Endothelial cell of umbilical vein (primary cell): ENCODE data around the gene ADAM20. TPM values are rescaled to one million over a fixed set of nuclear protein-coding genes. Genes with fewer than 3 reads are reported as not detected.

ENCODE experiments used
- BruUV-seq: library from RNA; stranded (reverse); fragments of 400-500 nt; replicated peaks from 2 replicates; lab custom pipeline; 2021; lab: Mats Ljungman, UMichigan
- CTCF ChIA-PET: fragments of 300-600, 350-600 bp; sonication (Branson Sonifier 250); formaldehyde crosslinking; loops from one replicate; lab custom pipeline; 2021; ENCODE audit warnings: antibody characterized with exemption, inconsistent platforms; lab: Charles Lee
- POLR2A ChIA-PET: fragments of 300-600, 350-600 bp; sonication (Branson Sonifier 250); formaldehyde crosslinking; loops from one replicate; lab custom pipeline; 2021; ENCODE audit warnings: antibody characterized with exemption, inconsistent platforms; lab: Charles Lee
- DNase-seq: peaks from one replicate; pipeline ENCODE4 v3.0.0-alpha.2; 2011; ENCODE audit warnings: low read depth, low spot score
- FAIRE-seq: peaks from 2 replicates; lab custom pipeline; 2011; peaks lifted over from hg19 to GRCh38; lab: Jason Lieb, UNC
- H2AFZ ChIP-seq: 2 replicates; pipeline ENCODE4 v1.6.0; 2012; ENCODE audit warnings: low read depth, low read length, control low read depth, inconsistent platforms
- H3K27ac ChIP-seq: 2 replicates; pipeline ENCODE4 v1.5.1; 2011; ENCODE audit warnings: low read depth, mild to moderate bottlenecking, control low read depth, low read length, moderate library complexity; ENCODE audit not compliant: insufficient read depth
- H3K27me3 ChIP-seq, 2 experiments: 2 replicates each; pipeline versions ENCODE4 v1.6.0 to v1.6.1; 2011; ENCODE audit warnings: low read length in 2 of 2, mixed read lengths in 1 of 2; ENCODE audit not compliant: control insufficient read depth in 2 of 2, insufficient read depth in 2 of 2
- H3K36me3 ChIP-seq, 2 experiments: 2 replicates in 1 of 2; 3 replicates in 1 of 2; pipeline ENCODE4 v1.5.1; 2011; ENCODE audit warnings: low read length in 2 of 2, mild to moderate bottlenecking in 1 of 2, moderate library complexity in 1 of 2; ENCODE audit not compliant: control insufficient read depth in 2 of 2, insufficient read depth in 2 of 2; ENCODE audit errors: extremely low read depth in 1 of 2
- H3K4me1 ChIP-seq: 3 replicates; pipeline ENCODE4 v1.5.1; 2011; ENCODE audit warnings: mild to moderate bottlenecking, low read length; ENCODE audit not compliant: control insufficient read depth, insufficient read depth; ENCODE audit errors: extremely low read depth
- H3K4me2 ChIP-seq: 2 replicates; pipeline ENCODE4 v1.6.1; 2011; ENCODE audit warnings: low read length, control low read depth, mixed read lengths; ENCODE audit not compliant: insufficient read depth
- H3K4me3 ChIP-seq, 3 experiments: fragments of 200-600 bp in 1 of 3; sonication (generic), shearing (Covaris generic) in 1 of 3; replicated peaks in 1 of 3; 2 replicates each; pipeline ENCODE4 v1.5.1; 2011 to 2016; ENCODE audit warnings: control low read depth in 3 of 3, low read length in 3 of 3, mild to moderate bottlenecking in 2 of 3, inconsistent platforms in 1 of 3, low read depth in 1 of 3, moderate library complexity in 1 of 3; ENCODE audit not compliant: insufficient read depth in 1 of 3
- H3K79me2 ChIP-seq: 2 replicates; pipeline ENCODE4 v1.6.0; 2012; ENCODE audit warnings: low read length, inconsistent platforms; ENCODE audit not compliant: control insufficient read depth, insufficient read depth
- H3K9ac ChIP-seq: replicated peaks from 2 replicates; pipeline ENCODE3; 2011; ENCODE audit warnings: low read length, control low read depth; ENCODE audit not compliant: insufficient read depth; ENCODE audit errors: extremely low read depth
- H3K9me1 ChIP-seq: replicated peaks from 3 replicates; pipeline ENCODE4 v1.6.0; 2011; ENCODE audit warnings: mild to moderate bottlenecking, low read length; ENCODE audit not compliant: control insufficient read depth, insufficient read depth; ENCODE audit errors: extremely low read depth
- H3K9me3 ChIP-seq: replicated peaks from 2 replicates; pipeline ENCODE4 v1.5.1; 2012; ENCODE audit warnings: low read length, inconsistent platforms; ENCODE audit not compliant: control insufficient read depth, insufficient read depth
- H4K20me1 ChIP-seq: replicated peaks from 2 replicates; pipeline ENCODE3; 2011; ENCODE audit warnings: mild to moderate bottlenecking, low read length; ENCODE audit not compliant: control insufficient read depth, insufficient read depth; ENCODE audit errors: extremely low read depth
- EZH2 ChIP-seq: IDR thresholded peaks from 2 replicates; pipeline ENCODE4 v1.6.1; 2012; ENCODE audit warnings: borderline replicate concordance, low read depth, mild to moderate bottlenecking, moderate library complexity, low read length, inconsistent platforms; ENCODE audit not compliant: severe bottlenecking
- GATA2 ChIP-seq: IDR thresholded peaks from 2 replicates; pipeline ENCODE4 v1.7.0; 2011; ENCODE audit warnings: low read depth, mild to moderate bottlenecking, moderate library complexity, mixed read lengths, low read length; ENCODE audit not compliant: insufficient read length, insufficient read depth
- JUN ChIP-seq: IDR thresholded peaks from 2 replicates; pipeline ENCODE4 v1.6.1; 2011; ENCODE audit warnings: borderline replicate concordance, low read depth; ENCODE audit not compliant: insufficient read length, insufficient read depth
- POLR2A ChIP-seq: IDR thresholded peaks from 2 replicates; pipeline ENCODE4 v1.6.1; 2012; ENCODE audit warnings: low read depth, mild to moderate bottlenecking, control low read depth, low read length
- POLR2AphosphoS5 ChIP-seq: IDR thresholded peaks from 2 replicates; pipeline ENCODE4 v1.6.1; 2012; ENCODE audit warnings: low read depth, mild to moderate bottlenecking, control low read depth, low read length, moderate library complexity; ENCODE audit not compliant: insufficient read depth
- dilution Hi-C: fragments of 300-500 bp; cut with MboI; formaldehyde crosslinking; loops from one replicate; pipeline ENCODE4 v1.15.0; 2019; ENCODE audit warnings: low sequenced_read_pairs; ENCODE audit not compliant: extremely low pct_ligation_motif_present
- intact Hi-C: fragments of 100-400 bp; cut with micrococcal nuclease; formaldehyde crosslinking; loops from one replicate; pipeline ENCODE4 v1.10.0; 2022
- polyA plus RNA-seq, 4 experiments: library from polyadenylated mRNA; depleted of rRNA in 3 of 4; stranded (reverse) in 3 of 4; unstranded in 1 of 4; fragments of >200 nt; gene quantifications; 2 replicates each; pipeline versions ENCODE4 v1.2.1 to v1.2.3, GENCODE V29; 2011 to 2012; ENCODE audit warnings: missing spikeins in 1 of 4
- total RNA-seq: library from RNA; stranded (reverse); gene quantifications from 2 replicates; pipeline ENCODE4 v1.2.3, GENCODE V29; 2021
- TF ChIP-seq, protein P1 (sequence below): IDR thresholded peaks from 2 replicates; pipeline ENCODE4 v1.6.1; 2011; ENCODE audit not compliant: insufficient read depth, insufficient read length
- TF ChIP-seq, protein P2 (sequence below), 2 donors: IDR thresholded peaks; 1 replicate in 1 of 2; 2 replicates in 1 of 2; pipeline ENCODE4 v1.5.1; 2011; ENCODE audit warnings: low read length in 2 of 2, mild to moderate bottlenecking in 2 of 2, moderate library complexity in 2 of 2, control low read depth in 1 of 2, inconsistent platforms in 1 of 2, low read depth in 1 of 2; ENCODE audit not compliant: insufficient read depth in 1 of 2; ENCODE audit errors: extremely low read depth in 1 of 2

Gene ADAM20
- total and polyA plus RNA-seq, 2 donors (not counting 3 experiments of a cell fraction or from before 2014, with no cell fraction given), result 0.06 to 0.66 TPM

DNA sequence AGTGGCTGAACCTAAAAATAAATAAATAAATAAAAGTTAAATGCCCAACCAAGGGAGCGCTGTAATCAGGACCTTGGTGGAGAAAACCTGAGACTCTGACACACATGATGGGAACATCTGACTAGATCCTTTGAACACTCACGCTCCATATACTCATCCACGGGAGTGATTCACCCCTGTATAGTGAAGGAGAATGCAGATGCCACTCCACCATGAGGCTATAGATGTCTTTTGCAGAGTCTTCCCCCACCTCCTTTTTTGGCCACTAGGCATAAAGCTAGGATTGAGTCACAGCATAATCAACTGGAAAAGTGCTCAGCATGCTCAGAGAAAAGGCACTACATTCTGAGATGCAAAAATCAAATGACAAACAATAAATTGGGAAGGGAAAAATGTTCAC, 19.0 kb downstream of the ADAM20 start:
- Histone ChIP-seq H3K9me3 (no peaks in the 10 kb centered on the region), H3K4me3 (no peak overlapping the region), H4K20me1 (no peaks in the 10 kb centered on the region), H2AFZ (no peak overlapping the region), H3K4me1 (no peaks in the 10 kb centered on the region), H3K27me3 (no peaks in the 10 kb centered on the region), H3K36me3 (no peaks in the 10 kb centered on the region), H3K4me2 (no peak overlapping the region), H3K27ac (no peak overlapping the region), H3K9ac (no peak overlapping the region), H3K79me2 (no peaks in the 10 kb centered on the region), H3K9me1 (no peaks in the 10 kb centered on the region)
- intact Hi-C loops (no loop called here), dilution Hi-C loops (no loop called here)
- DNase-seq (no peak), FAIRE-seq (no peak)
- ChIA-PET POLR2A (no interaction called here), CTCF (no interaction called here)
- TF ChIP-seq, protein P1, sequence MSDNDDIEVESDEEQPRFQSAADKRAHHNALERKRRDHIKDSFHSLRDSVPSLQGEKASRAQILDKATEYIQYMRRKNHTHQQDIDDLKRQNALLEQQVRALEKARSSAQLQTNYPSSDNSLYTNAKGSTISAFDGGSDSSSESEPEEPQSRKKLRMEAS, result no peak
- TF ChIP-seq JUN, result no peak
- no peak for TF ChIP-seq POLR2A
- TF ChIP-seq, protein P2, sequence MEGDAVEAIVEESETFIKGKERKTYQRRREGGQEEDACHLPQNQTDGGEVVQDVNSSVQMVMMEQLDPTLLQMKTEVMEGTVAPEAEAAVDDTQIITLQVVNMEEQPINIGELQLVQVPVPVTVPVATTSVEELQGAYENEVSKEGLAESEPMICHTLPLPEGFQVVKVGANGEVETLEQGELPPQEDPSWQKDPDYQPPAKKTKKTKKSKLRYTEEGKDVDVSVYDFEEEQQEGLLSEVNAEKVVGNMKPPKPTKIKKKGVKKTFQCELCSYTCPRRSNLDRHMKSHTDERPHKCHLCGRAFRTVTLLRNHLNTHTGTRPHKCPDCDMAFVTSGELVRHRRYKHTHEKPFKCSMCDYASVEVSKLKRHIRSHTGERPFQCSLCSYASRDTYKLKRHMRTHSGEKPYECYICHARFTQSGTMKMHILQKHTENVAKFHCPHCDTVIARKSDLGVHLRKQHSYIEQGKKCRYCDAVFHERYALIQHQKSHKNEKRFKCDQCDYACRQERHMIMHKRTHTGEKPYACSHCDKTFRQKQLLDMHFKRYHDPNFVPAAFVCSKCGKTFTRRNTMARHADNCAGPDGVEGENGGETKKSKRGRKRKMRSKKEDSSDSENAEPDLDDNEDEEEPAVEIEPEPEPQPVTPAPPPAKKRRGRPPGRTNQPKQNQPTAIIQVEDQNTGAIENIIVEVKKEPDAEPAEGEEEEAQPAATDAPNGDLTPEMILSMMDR (IDR thresholded peaks at IDR 0.05; ENCODE audit: extremely low read depth in 1 of 2, insufficient read depth in 1 of 2, low read depth in 1 of 2, low read length in 2 of 2), result no peak
- no peak for TF ChIP-seq POLR2AphosphoS5
- TF ChIP-seq EZH2, result no peak
- TF ChIP-seq GATA2, result no peak
- BruUV-seq, result no TSS peak
